ENCODE results near the gene PDE11A. TPM values are rescaled to one million over a fixed set of nuclear protein-coding genes. Genes with fewer than 3 reads are reported as not detected.

PDE11A gene
- total RNA-seq, 1 experiment from 2014 or later: 0.13 TPM

DNA sequence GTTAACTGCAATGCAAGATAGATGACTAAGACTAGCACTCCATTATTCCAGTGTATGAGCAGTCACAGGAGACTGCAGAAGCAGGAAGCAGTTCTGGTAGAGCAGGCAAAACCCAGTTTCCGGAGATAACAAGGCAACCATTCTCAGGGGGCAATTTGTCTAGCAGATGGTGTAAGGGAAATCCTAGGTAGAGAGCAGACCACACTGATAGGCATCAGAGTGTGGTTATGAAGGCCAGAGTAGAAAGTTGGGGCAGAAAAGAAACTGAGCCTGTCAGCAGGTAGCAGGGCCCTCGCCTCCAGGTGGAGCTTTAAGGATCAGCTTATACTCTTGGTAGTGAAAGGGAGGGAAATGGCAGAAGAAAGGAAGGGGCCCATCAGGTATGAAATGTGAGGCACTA lies 164.4 kb downstream of the PDE11A start:
- H4K8ac ChIP-seq (replicated peaks; ENCODE audit: insufficient read length, low read depth, low read length): no peak overlapping the region
- H2AFZ ChIP-seq (ENCODE audit: low read length): peak overlapping the region; percentile 88
- Mint-ChIP-seq H3K4me1 (peaks cover 10% of the 10 kb centered on the region in 2 experiments), H3K27me3 (ENCODE audit: low read depth) (no peaks in the 10 kb centered on the region), H3K9me3 (no peaks in the 10 kb centered on the region), H3K27ac (no peak overlapping the region), H3K4me3 (no peak overlapping the region), H3K36me3 (ENCODE audit: insufficient read depth in 1 of 3, low read depth in 3 of 3) (no peaks in the 10 kb centered on the region)
- no peak overlapping the region for H2BK12ac ChIP-seq (ENCODE audit: insufficient read length, low read depth, low read length)
- no peak overlapping the region for H2BK5ac ChIP-seq (ENCODE audit: insufficient read length, low read length)
- WGBS (ENCODE audit: extremely low coverage, insufficient read length, low lambda C conversion rate): no CpG with 5 or more reads among the region's 2 CpGs
- no peak overlapping the region for H3K9ac ChIP-seq (ENCODE audit: extremely low read depth, insufficient read length, low read length)
- H4K91ac ChIP-seq (ENCODE audit: insufficient read length, low read depth, low read length): no peak overlapping the region
- no peaks in the 10 kb centered on the region for H4K20me1 ChIP-seq (ENCODE audit: control insufficient read depth, insufficient read depth, insufficient read length)
- no peaks in the 10 kb centered on the region for H3K9me3 ChIP-seq (ENCODE audit: control insufficient read depth, low read depth, low read length)
- H2BK120ac ChIP-seq (ENCODE audit: low read depth, low read length, poor library complexity, severe bottlenecking): no peak overlapping the region
- H2BK20ac ChIP-seq (ENCODE audit: low read depth, low read length, poor library complexity, severe bottlenecking): no peak overlapping the region
- no peak overlapping the region for H3K27ac ChIP-seq (ENCODE audit: insufficient read length, low read depth, low read length)
- no peak overlapping the region for H3K4me2 ChIP-seq (ENCODE audit: insufficient read depth, insufficient read length, low read length)
- H3K79me1 ChIP-seq (ENCODE audit: insufficient read depth, low read depth, low read length, poor library complexity, severe bottlenecking): no peaks in the 10 kb centered on the region
- no peak overlapping the region for H2AK5ac ChIP-seq (ENCODE audit: insufficient read length, low read length)
- no peaks in the 10 kb centered on the region for H3K27me3 ChIP-seq (ENCODE audit: insufficient read depth, low read length)
- peak; percentile 38 for DNase-seq
- no peak overlapping the region for H4K5ac ChIP-seq (ENCODE audit: insufficient read length, low read depth, low read length)
- no peak overlapping the region for H3K18ac ChIP-seq (ENCODE audit: insufficient read length, low read depth, low read length)
- H3K4ac ChIP-seq (ENCODE audit: low read depth, low read length): no peak overlapping the region
- H3K23ac ChIP-seq (ENCODE audit: insufficient read length, low read depth, low read length): no peak overlapping the region
- H3K4me1 ChIP-seq (ENCODE audit: insufficient read depth, low read length): 0 out of 2 replicates have a peak, but pooled peaks cover 2% of the 10 kb centered on the region
- H3K56ac ChIP-seq (ENCODE audit: insufficient read length, low read depth, low read length): no peak overlapping the region
- no peak overlapping the region for H3K14ac ChIP-seq (ENCODE audit: insufficient read depth, low read length)
- no peak overlapping the region for H3T11ph ChIP-seq (ENCODE audit: low read length)
- no peak overlapping the region for H2BK15ac ChIP-seq (ENCODE audit: low read depth, low read length)
- TF ChIP-seq, protein P1, sequence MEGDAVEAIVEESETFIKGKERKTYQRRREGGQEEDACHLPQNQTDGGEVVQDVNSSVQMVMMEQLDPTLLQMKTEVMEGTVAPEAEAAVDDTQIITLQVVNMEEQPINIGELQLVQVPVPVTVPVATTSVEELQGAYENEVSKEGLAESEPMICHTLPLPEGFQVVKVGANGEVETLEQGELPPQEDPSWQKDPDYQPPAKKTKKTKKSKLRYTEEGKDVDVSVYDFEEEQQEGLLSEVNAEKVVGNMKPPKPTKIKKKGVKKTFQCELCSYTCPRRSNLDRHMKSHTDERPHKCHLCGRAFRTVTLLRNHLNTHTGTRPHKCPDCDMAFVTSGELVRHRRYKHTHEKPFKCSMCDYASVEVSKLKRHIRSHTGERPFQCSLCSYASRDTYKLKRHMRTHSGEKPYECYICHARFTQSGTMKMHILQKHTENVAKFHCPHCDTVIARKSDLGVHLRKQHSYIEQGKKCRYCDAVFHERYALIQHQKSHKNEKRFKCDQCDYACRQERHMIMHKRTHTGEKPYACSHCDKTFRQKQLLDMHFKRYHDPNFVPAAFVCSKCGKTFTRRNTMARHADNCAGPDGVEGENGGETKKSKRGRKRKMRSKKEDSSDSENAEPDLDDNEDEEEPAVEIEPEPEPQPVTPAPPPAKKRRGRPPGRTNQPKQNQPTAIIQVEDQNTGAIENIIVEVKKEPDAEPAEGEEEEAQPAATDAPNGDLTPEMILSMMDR (conservative IDR thresholded peaks at IDR 0.05): peak; percentile 35; the same call in 2 of the 3 replicates
- no peaks in the 10 kb centered on the region for H3K79me2 ChIP-seq (ENCODE audit: insufficient read depth, low read length)
- H3K23me2 ChIP-seq (ENCODE audit: insufficient read length, low read depth, low read length, poor library complexity, severe bottlenecking): no peaks in the 10 kb centered on the region
